Type B pancreatic cell (in vitro differentiated cells): Measurements from ENCODE around the gene CMSS1. TPM values are rescaled to one million over a fixed set of nuclear protein-coding genes. Genes with fewer than 3 reads are reported as not detected.
A peak's percentile ranks its signal among the peaks of the same experiment; 100 is the strongest.

Source experiments
- DNase-seq: peaks from one replicate; pipeline ENCODE4 v3.0.0; 2021; ENCODE audit warnings: mixed read lengths; ENCODE audit not compliant: unreplicated experiment; ENCODE audit errors: extremely low spot score
- H3K27ac Mint-ChIP-seq: 2 replicates; pipeline ENCODE4 v1.8.0; 2021; ENCODE audit warnings: mild to moderate bottlenecking, mixed read lengths
- H3K27me3 Mint-ChIP-seq: 2 replicates; pipeline ENCODE4 v1.8.0; 2021; ENCODE audit warnings: mixed read lengths
- H3K36me3 Mint-ChIP-seq: 2 replicates; pipeline ENCODE4 v1.8.0; 2021; ENCODE audit warnings: mixed read lengths
- H3K4me1 Mint-ChIP-seq: one replicate; pipeline ENCODE4 v1.8.0; 2021; ENCODE audit warnings: mixed read lengths; ENCODE audit not compliant: unreplicated experiment
- H3K4me3 Mint-ChIP-seq: 2 replicates; pipeline ENCODE4 v1.8.0; 2021; ENCODE audit warnings: mild to moderate bottlenecking, mixed read lengths
- H3K9me3 Mint-ChIP-seq: 2 replicates; pipeline ENCODE4 v1.8.0; 2021; ENCODE audit warnings: mixed read lengths
- CTCF ChIP-seq: fragments of 200-600 bp; sonication (generic); conservative IDR thresholded peaks from 2 replicates; pipeline ENCODE4 v1.5.0; 2021; ENCODE audit warnings: antibody characterized with exemption, mild to moderate bottlenecking
- total RNA-seq: library from RNA; stranded (reverse); gene quantifications from 2 replicates; pipeline ENCODE4 v1.2.1, GENCODE V29; 2021; ENCODE audit warnings: low replicate concordance

Gene CMSS1
- total RNA-seq, 1 donor from 2014 or later = 34.1 TPM

GRCh38 chr3:99896482-99896881, 78.8 kb downstream of the CMSS1 start:
- DNase-seq = no peak
- Mint-ChIP-seq H3K4me1 (peaks cover 17% of the 10 kb centered on the region), H3K27ac (peak overlapping the region; percentile 37), H3K4me3 (no peak overlapping the region), H3K9me3 (peaks cover 4% of the 10 kb centered on the region), H3K27me3 (no peaks in the 10 kb centered on the region), H3K36me3 (no peaks in the 10 kb centered on the region)
- no peak for TF ChIP-seq CTCF

GRCh38 chr3:99899603-99900002, 81.9 kb downstream of the CMSS1 start:
- H3K27me3 Mint-ChIP-seq = no peaks in the 10 kb centered on the region
- H3K36me3 Mint-ChIP-seq = no peaks in the 10 kb centered on the region
- no peak for TF ChIP-seq CTCF
- H3K9me3 Mint-ChIP-seq = peaks cover 4% of the 10 kb centered on the region
- no peak overlapping the region for H3K4me3 Mint-ChIP-seq
- no peak overlapping the region for H3K27ac Mint-ChIP-seq
- no peak for DNase-seq
- H3K4me1 Mint-ChIP-seq = peaks cover 33% of the 10 kb centered on the region

- H3K4me1 Mint-ChIP-seq = peaks cover 32% of the 10 kb centered on the region
- no peaks in the 10 kb centered on the region for H3K27me3 Mint-ChIP-seq
- TF ChIP-seq CTCF = no peak
- H3K9me3 Mint-ChIP-seq = peaks cover 9% of the 10 kb centered on the region
- H3K36me3 Mint-ChIP-seq = peaks cover 4% of the 10 kb centered on the region
- H3K27ac Mint-ChIP-seq = no peak overlapping the region
- no peak for DNase-seq
- H3K4me3 Mint-ChIP-seq = no peak overlapping the region
Observed at GRCh38 chr3:99900248-99900647, 82.6 kb downstream of the CMSS1 start.

- H3K9me3 Mint-ChIP-seq = peaks cover 6% of the 10 kb centered on the region
- H3K4me1 Mint-ChIP-seq = peaks cover 21% of the 10 kb centered on the region
- peaks cover 7% of the 10 kb centered on the region for H3K36me3 Mint-ChIP-seq
- TF ChIP-seq CTCF = no peak
- H3K27ac Mint-ChIP-seq = peak overlapping the region; percentile 29
- no peaks in the 10 kb centered on the region for H3K27me3 Mint-ChIP-seq
- DNase-seq = no peak
- H3K4me3 Mint-ChIP-seq = peak overlapping the region; percentile 46
Observed at GRCh38 chr3:99901200-99901926, 83.7 kb downstream of the CMSS1 start.

- H3K36me3 Mint-ChIP-seq = peaks cover 7% of the 10 kb centered on the region
- peak overlapping the region; percentile 32 for H3K27ac Mint-ChIP-seq
- H3K27me3 Mint-ChIP-seq = no peaks in the 10 kb centered on the region
Observed at GRCh38 chr3:99902091-99902490, 84.4 kb downstream of the CMSS1 start.

More at GRCh38 chr3:99902091-99902490, 84.4 kb downstream of the CMSS1 start:
- peaks cover 6% of the 10 kb centered on the region for H3K9me3 Mint-ChIP-seq
- H3K4me3 Mint-ChIP-seq = no peak overlapping the region
- DNase-seq = no peak
- no peak for TF ChIP-seq CTCF
- H3K4me1 Mint-ChIP-seq = peaks cover 20% of the 10 kb centered on the region
